Panc1 (cell line): ENCODE results near the gene PTGIS. TPM values are rescaled to one million over a fixed set of nuclear protein-coding genes. Genes with fewer than 3 reads are reported as not detected.

Experiments
- ATAC-seq: fragments of 200-7000 bp; cut with Tn5 transposase; 2 replicates; pipeline ENCODE4 v1.9.1; 2020; ENCODE audit warnings: mild to moderate bottlenecking, moderate library complexity
- BruUV-seq: library from RNA; stranded (reverse); fragments of 400-500 nt; replicated peaks from 2 replicates; lab custom pipeline; 2021; lab: Mats Ljungman, UMichigan
- CTCF ChIA-PET: fragments of 300-600 bp; sonication (Branson Sonifier 250); formaldehyde crosslinking; loops from one replicate; lab custom pipeline; 2022; ENCODE audit warnings: antibody characterized with exemption; lab: Charles Lee
- POLR2A ChIA-PET: fragments of 300-600 bp; sonication (Branson Sonifier 250); formaldehyde crosslinking; loops from one replicate; lab custom pipeline; 2022; ENCODE audit warnings: antibody characterized with exemption; lab: Charles Lee
- DNase-seq: peaks from one replicate; pipeline ENCODE4 v3.0.0-alpha.2; 2010; ENCODE audit warnings: low read depth, low spot score
- H3K27ac ChIP-seq: 2 replicates; pipeline ENCODE4 v1.5.1; 2011; ENCODE audit warnings: mild to moderate bottlenecking, low read length, inconsistent platforms
- H3K27me3 ChIP-seq: fragments of 200-500 bp; sonication (Bioruptor generic); 2 replicates; pipeline ENCODE4 v1.6.0; 2014; ENCODE audit warnings: low read length, inconsistent platforms; ENCODE audit not compliant: control insufficient read depth, insufficient read depth
- H3K36me3 ChIP-seq: fragments of 200-500 bp; sonication (Bioruptor generic); 2 replicates; pipeline ENCODE4 v1.5.1; 2014; ENCODE audit warnings: inconsistent platforms, mild to moderate bottlenecking, low read length, moderate library complexity; ENCODE audit not compliant: control insufficient read depth, insufficient read depth
- H3K4me1 ChIP-seq: 2 replicates; pipeline ENCODE4 v1.5.1; 2011; ENCODE audit warnings: inconsistent platforms, mild to moderate bottlenecking, low read length, moderate library complexity; ENCODE audit not compliant: control insufficient read depth, insufficient read depth
- H3K4me3 ChIP-seq, 2 experiments: 2 replicates each; pipeline ENCODE4 v1.5.1; 2011 to 2012; ENCODE audit warnings: low read depth in 2 of 2, low read length in 2 of 2, mild to moderate bottlenecking in 2 of 2, inconsistent platforms in 1 of 2, moderate library complexity in 1 of 2
- H3K9me3 ChIP-seq: fragments of 200-500 bp; sonication (Bioruptor generic); 2 replicates; pipeline ENCODE4 v1.5.1; 2014; ENCODE audit warnings: low read depth, mild to moderate bottlenecking, inconsistent platforms, low read length, moderate library complexity; ENCODE audit not compliant: control insufficient read depth, insufficient read depth
- POLR2AphosphoS5 ChIP-seq: IDR thresholded peaks from 2 replicates; pipeline ENCODE4 v1.6.1; 2012; ENCODE audit warnings: mild to moderate bottlenecking, low read depth, low read length, moderate library complexity
- SIN3A ChIP-seq: IDR thresholded peaks from 2 replicates; pipeline ENCODE4 v1.6.1; 2012; ENCODE audit warnings: low read depth, mild to moderate bottlenecking, low read length, moderate library complexity, borderline replicate concordance; ENCODE audit not compliant: insufficient read depth
- TCF7L2 ChIP-seq: IDR thresholded peaks from 2 replicates; pipeline ENCODE4 v1.6.1; 2011; ENCODE audit warnings: mild to moderate bottlenecking, low read depth, low read length, inconsistent platforms
- in situ Hi-C: cut with HindIII; loops from 2 replicates; pipeline ENCODE4 v1.10.0; 2016; ENCODE audit warnings: low sequenced_read_pairs, low pct_unique_long_range_greater_than_20kb
- intact Hi-C: fragments of 100-400 bp; cut with micrococcal nuclease; formaldehyde crosslinking; loops from one replicate; pipeline ENCODE4 v1.10.0; 2022; ENCODE audit not compliant: unreplicated experiment
- total RNA-seq: library from RNA; stranded (reverse); gene quantifications from one replicate; pipeline ENCODE4 v1.2.1, GENCODE V29; 2021; ENCODE audit not compliant: unreplicated experiment
- TF ChIP-seq, protein P1 (sequence below), 2 experiments: IDR thresholded peaks; 2 replicates each; pipeline ENCODE4 v1.6.1; 2011 to 2012; ENCODE audit warnings: low read depth in 2 of 2, control low read depth in 1 of 2, low read length in 1 of 2, mild to moderate bottlenecking in 1 of 2, moderate library complexity in 1 of 2; ENCODE audit not compliant: insufficient read depth in 1 of 2
- TF ChIP-seq, protein P2 (sequence below): fragments of 450-650 bp; IDR thresholded peaks from 2 replicates; pipeline ENCODE4 v1.5.1; 2017; ENCODE audit warnings: mild to moderate bottlenecking

Gene PTGIS
- total RNA-seq, 1 experiment from 2014 or later: 4.4 TPM

- Histone ChIP-seq H3K27me3 (no peaks in the 10 kb centered on the region), H3K4me1 (peaks cover 6% of the 10 kb centered on the region; the same call in 1 of the 2 replicates), H3K9me3 (no peaks in the 10 kb centered on the region; the same call in 1 of the 2 replicates), H3K36me3 (no peaks in the 10 kb centered on the region), H3K4me3 (no peak overlapping the region), H3K27ac (no peak overlapping the region)
- POLR2A ChIA-PET: no interaction called here
- intact Hi-C loops (no loop called here), in situ Hi-C loops (no loop called here)
- no peak for ATAC-seq
- TF ChIP-seq, protein P1, sequence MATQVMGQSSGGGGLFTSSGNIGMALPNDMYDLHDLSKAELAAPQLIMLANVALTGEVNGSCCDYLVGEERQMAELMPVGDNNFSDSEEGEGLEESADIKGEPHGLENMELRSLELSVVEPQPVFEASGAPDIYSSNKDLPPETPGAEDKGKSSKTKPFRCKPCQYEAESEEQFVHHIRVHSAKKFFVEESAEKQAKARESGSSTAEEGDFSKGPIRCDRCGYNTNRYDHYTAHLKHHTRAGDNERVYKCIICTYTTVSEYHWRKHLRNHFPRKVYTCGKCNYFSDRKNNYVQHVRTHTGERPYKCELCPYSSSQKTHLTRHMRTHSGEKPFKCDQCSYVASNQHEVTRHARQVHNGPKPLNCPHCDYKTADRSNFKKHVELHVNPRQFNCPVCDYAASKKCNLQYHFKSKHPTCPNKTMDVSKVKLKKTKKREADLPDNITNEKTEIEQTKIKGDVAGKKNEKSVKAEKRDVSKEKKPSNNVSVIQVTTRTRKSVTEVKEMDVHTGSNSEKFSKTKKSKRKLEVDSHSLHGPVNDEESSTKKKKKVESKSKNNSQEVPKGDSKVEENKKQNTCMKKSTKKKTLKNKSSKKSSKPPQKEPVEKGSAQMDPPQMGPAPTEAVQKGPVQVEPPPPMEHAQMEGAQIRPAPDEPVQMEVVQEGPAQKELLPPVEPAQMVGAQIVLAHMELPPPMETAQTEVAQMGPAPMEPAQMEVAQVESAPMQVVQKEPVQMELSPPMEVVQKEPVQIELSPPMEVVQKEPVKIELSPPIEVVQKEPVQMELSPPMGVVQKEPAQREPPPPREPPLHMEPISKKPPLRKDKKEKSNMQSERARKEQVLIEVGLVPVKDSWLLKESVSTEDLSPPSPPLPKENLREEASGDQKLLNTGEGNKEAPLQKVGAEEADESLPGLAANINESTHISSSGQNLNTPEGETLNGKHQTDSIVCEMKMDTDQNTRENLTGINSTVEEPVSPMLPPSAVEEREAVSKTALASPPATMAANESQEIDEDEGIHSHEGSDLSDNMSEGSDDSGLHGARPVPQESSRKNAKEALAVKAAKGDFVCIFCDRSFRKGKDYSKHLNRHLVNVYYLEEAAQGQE (IDR thresholded peaks at IDR 0.05; ENCODE audit: insufficient read depth in 1 of 2, low read depth in 2 of 2, low read length in 1 of 2): no peak
- TF ChIP-seq SIN3A (no peak), POLR2AphosphoS5 (no peak), TCF7L2 (no peak)
- TF ChIP-seq, protein P2, sequence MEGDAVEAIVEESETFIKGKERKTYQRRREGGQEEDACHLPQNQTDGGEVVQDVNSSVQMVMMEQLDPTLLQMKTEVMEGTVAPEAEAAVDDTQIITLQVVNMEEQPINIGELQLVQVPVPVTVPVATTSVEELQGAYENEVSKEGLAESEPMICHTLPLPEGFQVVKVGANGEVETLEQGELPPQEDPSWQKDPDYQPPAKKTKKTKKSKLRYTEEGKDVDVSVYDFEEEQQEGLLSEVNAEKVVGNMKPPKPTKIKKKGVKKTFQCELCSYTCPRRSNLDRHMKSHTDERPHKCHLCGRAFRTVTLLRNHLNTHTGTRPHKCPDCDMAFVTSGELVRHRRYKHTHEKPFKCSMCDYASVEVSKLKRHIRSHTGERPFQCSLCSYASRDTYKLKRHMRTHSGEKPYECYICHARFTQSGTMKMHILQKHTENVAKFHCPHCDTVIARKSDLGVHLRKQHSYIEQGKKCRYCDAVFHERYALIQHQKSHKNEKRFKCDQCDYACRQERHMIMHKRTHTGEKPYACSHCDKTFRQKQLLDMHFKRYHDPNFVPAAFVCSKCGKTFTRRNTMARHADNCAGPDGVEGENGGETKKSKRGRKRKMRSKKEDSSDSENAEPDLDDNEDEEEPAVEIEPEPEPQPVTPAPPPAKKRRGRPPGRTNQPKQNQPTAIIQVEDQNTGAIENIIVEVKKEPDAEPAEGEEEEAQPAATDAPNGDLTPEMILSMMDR: no peak
- no peak for DNase-seq
- CTCF ChIA-PET: interaction anchor here (0.6 to 2.4 kb wide), 4 partner anchors 16 to 261 kb away, joined by 3 to 31 read pairs (median 14); no protein-coding TSS in a partner anchor
- no TSS peak for BruUV-seq
These were observed 24.7 kb downstream of the PTGIS start for GRCh38 chr20:49543071-49543857.

DNA sequence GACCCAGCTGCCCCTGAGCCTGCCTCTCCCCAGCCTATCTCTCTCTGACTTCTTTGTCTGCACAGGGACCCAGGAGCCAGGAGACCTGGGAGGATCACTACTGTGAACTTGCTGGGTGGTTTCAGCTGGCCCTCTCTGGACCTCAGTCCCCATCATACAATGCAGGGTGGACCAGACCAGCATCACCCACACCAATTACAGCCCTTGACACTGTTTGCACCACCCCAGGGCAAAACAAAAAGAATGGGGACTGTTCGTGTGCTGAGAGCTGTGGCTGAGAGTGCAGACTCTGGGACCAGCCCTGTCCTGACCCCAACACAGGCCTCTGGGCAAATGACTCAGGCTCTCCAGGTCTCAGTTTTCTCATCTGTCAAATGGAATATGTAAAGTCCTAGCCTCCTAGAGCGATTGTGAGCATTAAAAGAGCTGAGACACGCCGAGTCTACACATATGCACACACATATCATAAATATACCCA lies 25.4 kb downstream of the PTGIS start:
- intact Hi-C loops (no loop called here), in situ Hi-C loops (no loop called here)
- no peaks in the 10 kb centered on the region for H3K36me3 ChIP-seq
- POLR2A ChIA-PET: interaction anchor here (0.6 kb wide), 1 partner anchor 47 kb away, joined by 3 read pairs; no protein-coding TSS in a partner anchor
- ATAC-seq: peak; percentile 57
- CTCF ChIA-PET: interaction anchor here (0.6 to 2.4 kb wide), 5 partner anchors 15 to 354 kb away, joined by 3 to 31 read pairs (median 4); no protein-coding TSS in a partner anchor
- no peak overlapping the region for H3K4me3 ChIP-seq
- no peaks in the 10 kb centered on the region for H3K27me3 ChIP-seq
- H3K27ac ChIP-seq: peak overlapping the region; percentile 30; the same call in 1 of the 2 replicates
- H3K9me3 ChIP-seq: no peaks in the 10 kb centered on the region; the same call in 1 of the 2 replicates
- DNase-seq: no peak
- no TSS peak for BruUV-seq
- H3K4me1 ChIP-seq: peaks cover 6% of the 10 kb centered on the region; the same call in 1 of the 2 replicates
- TF ChIP-seq, protein P1 (IDR thresholded peaks at IDR 0.05; ENCODE audit: insufficient read depth in 1 of 2, low read depth in 2 of 2, low read length in 1 of 2): no peak
- no peak for TF ChIP-seq TCF7L2
- TF ChIP-seq SIN3A: no peak
- no peak for TF ChIP-seq POLR2AphosphoS5
- TF ChIP-seq, protein P2: no peak
